Fibroblast of the aortic adventitia (primary cell): Measurements from ENCODE around the gene MYL5. TPM values are rescaled to one million over a fixed set of nuclear protein-coding genes. Genes with fewer than 3 reads are reported as not detected.

ENCODE experiments used
- DNase-seq: peaks from one replicate; pipeline ENCODE4 v3.0.0-alpha.2; 2010; ENCODE audit warnings: low read depth
- H3K4me3 ChIP-seq: 2 replicates; pipeline ENCODE4 v1.5.1; 2011; ENCODE audit warnings: low read depth, mild to moderate bottlenecking, control low read depth, low read length, moderate library complexity
- CTCF ChIP-seq: IDR thresholded peaks from 2 replicates; pipeline ENCODE4 v1.5.1; 2011; ENCODE audit warnings: mild to moderate bottlenecking, low read length, control low read depth, inconsistent platforms; ENCODE audit not compliant: insufficient read depth
- total RNA-seq: library from RNA; depleted of rRNA; stranded (reverse); fragments of >200 nt; gene quantifications from 2 replicates; pipeline ENCODE4 v1.2.3, GENCODE V29; 2012; ENCODE audit warnings: low replicate concordance

Gene MYL5
- total RNA-seq, 1 donor, result 20.4 TPM

- no peak for DNase-seq
- H3K4me3 ChIP-seq, result no peak overlapping the region
- TF ChIP-seq CTCF, result no peak
Observed at GRCh38 chr4:658681-659667, 15.4 kb upstream of the MYL5 start.

GRCh38 chr4:659851-660250 is 14.5 kb upstream of the MYL5 start:
- DNase-seq, result no peak

GRCh38 chr4:660401-660800 is 13.9 kb upstream of the MYL5 start:
- H3K4me3 ChIP-seq, result no peak overlapping the region
- no peak for TF ChIP-seq CTCF
- DNase-seq, result no peak

More at GRCh38 chr4:659851-660250, 14.5 kb upstream of the MYL5 start:
- no peak for TF ChIP-seq CTCF
- no peak overlapping the region for H3K4me3 ChIP-seq

GRCh38 chr4:661231-661630 is 13.1 kb upstream of the MYL5 start:
- no peak overlapping the region for H3K4me3 ChIP-seq
- TF ChIP-seq CTCF, result no peak
- DNase-seq, result no peak

- no peak for DNase-seq
- no peak overlapping the region for H3K4me3 ChIP-seq
- no peak for TF ChIP-seq CTCF
Observed at GRCh38 chr4:661881-662761, 12.2 kb upstream of the MYL5 start.

- H3K4me3 ChIP-seq, result no peak overlapping the region
- DNase-seq, result no peak
- no peak for TF ChIP-seq CTCF
Observed at GRCh38 chr4:663046-663437, 11.3 kb upstream of the MYL5 start.
